ENCODE data around the gene BIRC3. TPM values are rescaled to one million over a fixed set of nuclear protein-coding genes. Genes with fewer than 3 reads are reported as not detected.

Gene BIRC3
- total and polyA plus RNA-seq, 2 of the 4 experiments (the other 2 are of a cell fraction): 2.2 to 5.0 TPM

DNA sequence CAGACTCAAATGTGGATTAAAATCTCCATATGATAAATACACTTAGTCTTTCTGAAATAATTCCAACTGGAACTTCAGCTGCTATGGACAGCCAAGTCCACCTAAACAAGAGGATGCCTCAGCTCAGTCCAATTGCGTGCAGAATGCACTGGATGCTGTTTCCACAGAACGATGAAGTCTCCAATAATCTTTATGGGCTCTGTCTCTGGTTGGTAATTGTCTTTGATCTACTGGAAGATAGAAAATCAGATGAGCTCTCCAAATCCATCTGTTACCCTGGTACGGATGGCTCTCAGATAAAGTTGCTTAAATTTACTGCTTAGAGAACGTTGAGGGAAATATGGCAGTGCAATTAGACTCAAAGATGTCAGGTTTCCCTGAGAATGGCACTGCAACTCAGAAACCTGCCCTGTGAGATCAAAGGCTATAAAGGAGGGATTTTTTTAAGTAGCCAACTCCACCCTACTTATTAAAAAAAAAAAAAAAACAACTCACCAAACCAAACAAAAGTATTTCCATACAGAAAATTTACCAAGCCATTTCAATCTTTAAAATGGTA, 859 bp upstream of the BIRC3 start:
- TF ChIP-seq, protein P1, sequence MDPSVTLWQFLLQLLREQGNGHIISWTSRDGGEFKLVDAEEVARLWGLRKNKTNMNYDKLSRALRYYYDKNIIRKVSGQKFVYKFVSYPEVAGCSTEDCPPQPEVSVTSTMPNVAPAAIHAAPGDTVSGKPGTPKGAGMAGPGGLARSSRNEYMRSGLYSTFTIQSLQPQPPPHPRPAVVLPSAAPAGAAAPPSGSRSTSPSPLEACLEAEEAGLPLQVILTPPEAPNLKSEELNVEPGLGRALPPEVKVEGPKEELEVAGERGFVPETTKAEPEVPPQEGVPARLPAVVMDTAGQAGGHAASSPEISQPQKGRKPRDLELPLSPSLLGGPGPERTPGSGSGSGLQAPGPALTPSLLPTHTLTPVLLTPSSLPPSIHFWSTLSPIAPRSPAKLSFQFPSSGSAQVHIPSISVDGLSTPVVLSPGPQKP (IDR thresholded peaks at IDR 0.05; ENCODE audit: borderline replicate concordance, low read depth, low read length): no peak
- TF ChIP-seq RAD21 (IDR thresholded peaks at IDR 0.05; ENCODE audit: low read length) (no peak), MAZ (IDR thresholded peaks at IDR 0.05; ENCODE audit: borderline replicate concordance, low read depth, low read length) (no peak), CHD1 (IDR thresholded peaks at IDR 0.05; ENCODE audit: low read depth, low read length) (no peak), MAFK (IDR thresholded peaks at IDR 0.05; ENCODE audit: low read depth, low read length) (no peak), RFX5 (IDR thresholded peaks at IDR 0.05; ENCODE audit: low read depth, low read length) (no peak), NFE2L2 (IDR thresholded peaks at IDR 0.05; ENCODE audit: low read depth, low read length) (no peak), SMC3 (IDR thresholded peaks at IDR 0.05; ENCODE audit: low read depth, low read length) (no peak), CEBPB (IDR thresholded peaks at IDR 0.05; ENCODE audit: low read depth, low read length) (no peak), BHLHE40 (IDR thresholded peaks at IDR 0.05; ENCODE audit: low read depth, low read length) (no peak), FOS (IDR thresholded peaks at IDR 0.05; ENCODE audit: low read depth, low read length) (no peak), RCOR1 (IDR thresholded peaks at IDR 0.05; ENCODE audit: insufficient replicate concordance, low read length) (no peak)
- TF ChIP-seq, protein P2, sequence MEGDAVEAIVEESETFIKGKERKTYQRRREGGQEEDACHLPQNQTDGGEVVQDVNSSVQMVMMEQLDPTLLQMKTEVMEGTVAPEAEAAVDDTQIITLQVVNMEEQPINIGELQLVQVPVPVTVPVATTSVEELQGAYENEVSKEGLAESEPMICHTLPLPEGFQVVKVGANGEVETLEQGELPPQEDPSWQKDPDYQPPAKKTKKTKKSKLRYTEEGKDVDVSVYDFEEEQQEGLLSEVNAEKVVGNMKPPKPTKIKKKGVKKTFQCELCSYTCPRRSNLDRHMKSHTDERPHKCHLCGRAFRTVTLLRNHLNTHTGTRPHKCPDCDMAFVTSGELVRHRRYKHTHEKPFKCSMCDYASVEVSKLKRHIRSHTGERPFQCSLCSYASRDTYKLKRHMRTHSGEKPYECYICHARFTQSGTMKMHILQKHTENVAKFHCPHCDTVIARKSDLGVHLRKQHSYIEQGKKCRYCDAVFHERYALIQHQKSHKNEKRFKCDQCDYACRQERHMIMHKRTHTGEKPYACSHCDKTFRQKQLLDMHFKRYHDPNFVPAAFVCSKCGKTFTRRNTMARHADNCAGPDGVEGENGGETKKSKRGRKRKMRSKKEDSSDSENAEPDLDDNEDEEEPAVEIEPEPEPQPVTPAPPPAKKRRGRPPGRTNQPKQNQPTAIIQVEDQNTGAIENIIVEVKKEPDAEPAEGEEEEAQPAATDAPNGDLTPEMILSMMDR (conservative IDR thresholded peaks at IDR 0.05; ENCODE audit: low read depth, low read length): no peak
- no peak overlapping the region for H3K9ac ChIP-seq (ENCODE audit: low read depth, low read length)
- H2BK120ac ChIP-seq (ENCODE audit: low read depth, low read length): peak overlapping the region; percentile 40; the same call in 1 of the 2 replicates
- intact Hi-C loops (cut with micrococcal nuclease) (no loop called here), in situ Hi-C loops (cut with MboI; ENCODE audit: low sequenced_read_pairs) (no loop called here), dilution Hi-C loops (cut with HindIII; ENCODE audit: low sequenced_read_pairs, unreplicated experiment) (no loop called here)
- H3K9me1 ChIP-seq (ENCODE audit: insufficient read depth, low read length): peaks cover 7% of the 10 kb centered on the region; the same call in 1 of the 2 replicates
- H3K18ac ChIP-seq (ENCODE audit: low read depth, low read length): peak overlapping the region; percentile 79; the same call in 1 of the 2 replicates
- BruUV-seq (replicated peaks): no TSS peak
- H3K79me1 ChIP-seq (ENCODE audit: low read depth in 1 of 2, low read length in 2 of 2): peaks cover 0 to 16% of the 10 kb centered on the region in 2 experiments; a peak in 2 of 4 replicates
- no peaks in the 10 kb centered on the region for H3K36me3 ChIP-seq (ENCODE audit: control insufficient read depth, insufficient read depth, low read length)
- WGBS, 2 experiments (ENCODE audit: extremely low coverage in 2 of 2, insufficient read length in 1 of 2): no CpG with 5 or more reads among the region's 4 CpGs
- ChIA-PET CTCF (interaction anchor here (1.5 to 1.6 kb wide), 2 partner anchors 10 to 28 kb away, joined by 3 to 4 read pairs; no protein-coding TSS in a partner anchor), POLR2A (ENCODE audit: unreplicated experiment) (no interaction called here)
- H3K4me2 ChIP-seq (ENCODE audit: low read depth, low read length): no peak overlapping the region
- H2AK9ac ChIP-seq (replicated peaks; ENCODE audit: low read depth, low read length, poor library complexity): no peak overlapping the region
- H3K14ac ChIP-seq (replicated peaks; ENCODE audit: low read depth, low read length): no peak overlapping the region
- H4K20me1 ChIP-seq (ENCODE audit: insufficient read depth, low read length): no peaks in the 10 kb centered on the region
- no peak overlapping the region for H3K4me3 ChIP-seq (ENCODE audit: insufficient read depth, low read depth, low read length)
- peaks cover 5% of the 10 kb centered on the region for H3K4me1 ChIP-seq (ENCODE audit: control insufficient read depth, insufficient read depth, low read length)
- H3K27ac ChIP-seq (ENCODE audit: insufficient read depth, low read length): no peak overlapping the region
- ATAC-seq (ENCODE audit: low read depth) (no peak), DNase-seq (no peak)
- H2BK5ac ChIP-seq (ENCODE audit: low read depth, low read length, poor library complexity, severe bottlenecking): no peak overlapping the region
- H3K9me3 ChIP-seq (ENCODE audit: control insufficient read depth, insufficient read depth, low read length): no peaks in the 10 kb centered on the region
- peak overlapping the region; percentile 55; the same call in 1 of the 2 replicates for H2BK20ac ChIP-seq (ENCODE audit: low read depth, low read length)
- H2BK15ac ChIP-seq (ENCODE audit: low read depth, low read length): no peak overlapping the region
- peak overlapping the region; percentile 72; the same call in 1 of the 2 replicates for H3K4ac ChIP-seq (ENCODE audit: low read depth, low read length)
- peak overlapping the region; percentile 47 for H4K91ac ChIP-seq (ENCODE audit: insufficient read depth, low read depth, low read length)
- no peak overlapping the region; the same call in 1 of the 2 replicates for H4K5ac ChIP-seq (ENCODE audit: low read depth, low read length)
- H3K56ac ChIP-seq (ENCODE audit: extremely low read depth, insufficient read depth, low read length): no peak overlapping the region
- H3K27me3 ChIP-seq (ENCODE audit: control insufficient read depth, insufficient read depth, low read length): no peaks in the 10 kb centered on the region
- peak overlapping the region in 1 of 2 experiments; percentile 20; a peak in 1 of 4 replicates for H4K8ac ChIP-seq (ENCODE audit: low read depth in 2 of 2, low read length in 2 of 2)
- no peak overlapping the region for H2AFZ ChIP-seq (replicated peaks; ENCODE audit: low read length, poor library complexity)
- peak overlapping the region; percentile 54; the same call in 1 of the 2 replicates for H2AK5ac ChIP-seq (ENCODE audit: low read depth, low read length)
- peak overlapping the region; percentile 77; the same call in 1 of the 2 replicates for H3K23ac ChIP-seq (ENCODE audit: low read depth, low read length)

Measured in IMR-90 (cell line).